Gastroesophageal sphincter (tissue), 4 donors: ENCODE data around the gene RHPN2. TPM values are rescaled to one million over a fixed set of nuclear protein-coding genes. Genes with fewer than 3 reads are reported as not detected.
A peak's percentile ranks its signal among the peaks of the same experiment; 100 is the strongest.

Source experiments
- ATAC-seq: fragments of 150-250 bp; one replicate; pipeline ENCODE4 v1.9.1; 2016; ENCODE audit warnings: mild to moderate bottlenecking, moderate library complexity
- H3K27ac ChIP-seq, 4 donors: fragments of 200-600 bp; sonication (generic) in 3 of 4; 1 replicate in 3 of 4; 2 replicates in 1 of 4; pipeline ENCODE4 v1.5.1; 2016 to 2019
- H3K27me3 ChIP-seq: fragments of 200-600 bp; sonication (generic); one replicate; pipeline ENCODE4 v1.5.1; 2019
- H3K36me3 ChIP-seq, 2 donors: fragments of 200-600 bp; sonication (generic); one replicate each; pipeline ENCODE4 v1.5.1; 2019; ENCODE audit warnings: control low read depth in 1 of 2
- H3K4me1 ChIP-seq, 3 donors: fragments of 200-600 bp; sonication (generic); 1 replicate in 2 of 3; 2 replicates in 1 of 3; pipeline ENCODE4 v1.5.1; 2016 to 2019; ENCODE audit warnings: control low read depth in 2 of 3
- H3K4me3 ChIP-seq, 2 donors: fragments of 200-600 bp; sonication (generic); one replicate each; pipeline ENCODE4 v1.5.1; 2019; ENCODE audit warnings: mild to moderate bottlenecking in 1 of 2, moderate library complexity in 1 of 2
- H3K9me3 ChIP-seq, 3 donors: fragments of 200-600 bp; sonication (generic); one replicate each; pipeline ENCODE4 v1.5.1; 2017 to 2019; ENCODE audit warnings: control low read depth in 2 of 3
- CTCF ChIP-seq, 4 experiments: fragments of 200-600 bp in 2 of 4; fragments of 450-650 bp in 2 of 4; sonication (generic) in 1 of 4; IDR thresholded peaks; one replicate each; pipeline ENCODE4 v1.5.1; 2017 to 2019; ENCODE audit warnings: antibody characterized with exemption in 4 of 4, mild to moderate bottlenecking in 2 of 4, moderate library complexity in 2 of 4
- EP300 ChIP-seq: sonication (generic); formaldehyde crosslinking; IDR thresholded peaks from one replicate; pipeline ENCODE4 v1.6.1; 2017; ENCODE audit warnings: antibody characterized with exemption, mild to moderate bottlenecking
- POLR2A ChIP-seq, 2 donors: fragments of 450-650 bp; IDR thresholded peaks; one replicate each; pipeline ENCODE4 v1.6.1; 2017; ENCODE audit warnings: antibody characterized with exemption in 2 of 2, mild to moderate bottlenecking in 2 of 2, moderate library complexity in 1 of 2
- POLR2AphosphoS5 ChIP-seq: sonication (generic); formaldehyde crosslinking; IDR thresholded peaks from one replicate; pipeline ENCODE4 v1.6.1; 2017; ENCODE audit warnings: antibody characterized with exemption
- WGBS, 2 donors: methylation state at CpG; one replicate each; pipeline ENCODE4 v1.1.5; 2018; ENCODE audit warnings: low coverage in 1 of 2; 5-methylcytosine and 5-hydroxymethylcytosine counted together
- total RNA-seq, 4 donors: library from RNA; depleted of rRNA; stranded (reverse); fragments of >200 nt; gene quantifications; one replicate each; pipeline ENCODE4 v1.1.0, GENCODE V29; 2016

Gene RHPN2
- total RNA-seq, 4 donors from 2014 or later = 1.4 to 4.7 (median 2.1) TPM

GRCh38 chr19:32977280-32977679, 87.4 kb downstream of the RHPN2 start:
- no peak overlapping the region for H3K4me3 ChIP-seq
- H3K9me3 ChIP-seq = no peaks in the 10 kb centered on the region
- H3K27me3 ChIP-seq = no peaks in the 10 kb centered on the region
- 61 to 75% methylated on average over 4 to 5 of the region's 7 CpGs for WGBS, 2 donors
- peaks cover 0 to 4% of the 10 kb centered on the region in 2 donors for H3K36me3 ChIP-seq
- H3K27ac ChIP-seq = no peak overlapping the region
- H3K4me1 ChIP-seq = no peaks in the 10 kb centered on the region
- no peak for TF ChIP-seq EP300
- TF ChIP-seq POLR2AphosphoS5 = no peak
- ATAC-seq = no peak

GRCh38 chr19:32976223-32976805, 88.4 kb downstream of the RHPN2 start:
- Histone ChIP-seq H3K36me3 (peaks cover 0 to 4% of the 10 kb centered on the region in 2 donors), H3K4me3 (no peak overlapping the region), H3K9me3 (no peaks in the 10 kb centered on the region), H3K4me1 (peaks cover 0 to 2% (median 0%) of the 10 kb centered on the region in 3 donors), H3K27ac (no peak overlapping the region), H3K27me3 (no peaks in the 10 kb centered on the region)
- WGBS, 2 donors = 12 to 36% methylated on average over 3 to 7 of the region's 14 CpGs
- TF ChIP-seq POLR2A (IDR thresholded peaks at IDR 0.05) (no peak), CTCF (IDR thresholded peaks at IDR 0.05) (peak in 3 of 4 experiments; percentile 50 to 70 (median 51))
- ATAC-seq = no peak

GRCh38 chr19:32971715-32972540, 92.8 kb downstream of the RHPN2 start, which contains the start of the genes CEP89 and FAAP24:
TSS of gene CEP89 (minus strand) at chr19:32971958. CDS start at chr19:32971874, 84 bp downstream.
TSS of gene FAAP24 (plus strand) at chr19:32972242. CDS start at chr19:32973197, 955 bp downstream.
- Histone ChIP-seq H3K27ac (peak within 1 kb of the TSS; percentile 1 to 83 (median 75)), H3K27me3 (no peaks in the 10 kb centered on the region), H3K36me3 (peaks cover 0 to 23% of the 10 kb centered on the region in 2 donors), H3K9me3 (no peaks in the 10 kb centered on the region), H3K4me3 (peak within 1 kb of the TSS; percentile 73 to 87), H3K4me1 (peaks cover 0 to 31% (median 15%) of the 10 kb centered on the region in 3 donors)
- ATAC-seq = peak; percentile 100
- TF ChIP-seq POLR2AphosphoS5 = peak; percentile 64
- no peak for TF ChIP-seq EP300
- TF ChIP-seq POLR2A (IDR thresholded peaks at IDR 0.05) = peak in 1 of 2 donors; percentile 17
- no peak for TF ChIP-seq CTCF (IDR thresholded peaks at IDR 0.05)
- 0 to 10% methylated on average over 11 to 15 of the region's 57 CpGs for WGBS, 2 donors

GRCh38 chr19:32971012-32971595, 93.6 kb downstream of the RHPN2 start:
- TF ChIP-seq CTCF (IDR thresholded peaks at IDR 0.05) (no peak), EP300 (no peak), POLR2AphosphoS5 (no peak), POLR2A (IDR thresholded peaks at IDR 0.05) (no peak)
- Histone ChIP-seq H3K4me3 (peak overlapping the region; percentile 73 to 87), H3K9me3 (no peaks in the 10 kb centered on the region), H3K27me3 (no peaks in the 10 kb centered on the region), H3K27ac (peak overlapping the region in 2 of 4 donors; percentile 71 to 72), H3K4me1 (peaks cover 0 to 31% (median 15%) of the 10 kb centered on the region in 3 donors), H3K36me3 (peaks cover 0 to 25% of the 10 kb centered on the region in 2 donors)
- ATAC-seq = no peak
- WGBS, 2 donors = 23% methylated on average over 11 to 17 of the region's 21 CpGs

GRCh38 chr19:32969549-32969948, 95.1 kb downstream of the RHPN2 start:
- H3K27ac ChIP-seq = no peak overlapping the region
- no peak for ATAC-seq
- TF ChIP-seq CTCF (IDR thresholded peaks at IDR 0.05) = no peak
- no peak for TF ChIP-seq EP300
- TF ChIP-seq POLR2A (IDR thresholded peaks at IDR 0.05) = no peak
- no peak for TF ChIP-seq POLR2AphosphoS5
- no peak overlapping the region for H3K4me3 ChIP-seq
- H3K4me1 ChIP-seq = peaks cover 0 to 31% (median 15%) of the 10 kb centered on the region in 3 donors
- H3K27me3 ChIP-seq = no peaks in the 10 kb centered on the region
- H3K9me3 ChIP-seq = no peaks in the 10 kb centered on the region
- no CpG with 5 or more reads among the region's 10 CpGs for WGBS, 2 donors
- peaks cover 0 to 41% of the 10 kb centered on the region in 2 donors for H3K36me3 ChIP-seq
